ENCODE data around the gene IGDCC3. TPM values are rescaled to one million over a fixed set of nuclear protein-coding genes. Genes with fewer than 3 reads are reported as not detected.

The IGDCC3 gene
- total RNA-seq, 3 donors from 2014 or later (not counting 1 experiment from before 2014, with no cell fraction given), result not detected

- H3K4me3 Mint-ChIP-seq, result no peak overlapping the region
- DNase-seq (no peak), ATAC-seq (no peak)
- WGBS (ENCODE audit: insufficient coverage), result 97% methylated on average over 6 of the region's 7 CpGs
- Histone ChIP-seq H3K36me3 (ENCODE audit: control insufficient read depth, insufficient read depth, low read length) (no peaks in the 10 kb centered on the region), H3K27me3 (ENCODE audit: control insufficient read depth, insufficient read depth, low read length) (no peaks in the 10 kb centered on the region), H3K27ac (ENCODE audit: low read length) (no peak overlapping the region), H3K9me3 (ENCODE audit: control insufficient read depth, insufficient read depth, low read length) (no peaks in the 10 kb centered on the region), H3K4me3 (ENCODE audit: low read length) (no peak overlapping the region), H3K4me1 (ENCODE audit: control insufficient read depth, insufficient read depth, low read length) (peaks cover 20% of the 10 kb centered on the region)
- H3K27me3 Mint-ChIP-seq (ENCODE audit: low read depth in 2 of 2), result no peaks in the 10 kb centered on the region
- TF ChIP-seq CTCF (IDR thresholded peaks at IDR 0.05), result no peak
- intact Hi-C loops (cut with micrococcal nuclease), result no loop called here
- H3K9me3 Mint-ChIP-seq, result no peaks in the 10 kb centered on the region
- peaks cover 19 to 27% of the 10 kb centered on the region in 2 donors for H3K4me1 Mint-ChIP-seq
- H3K36me3 Mint-ChIP-seq, result no peaks in the 10 kb centered on the region
- H3K27ac Mint-ChIP-seq, result no peak overlapping the region
Measured at GRCh38 chr15:65289261-65289854, 88.4 kb downstream of the IGDCC3 start.

GRCh38 chr15:65287520-65287855, 90.3 kb downstream of the IGDCC3 start:
- H3K36me3 Mint-ChIP-seq, result no peaks in the 10 kb centered on the region
- intact Hi-C loops (cut with micrococcal nuclease), result loop anchor here (2.0 kb wide), 1 partner anchor 103 kb away; the partner anchor contains the start of gene CLPX
- no peak for TF ChIP-seq CTCF (IDR thresholded peaks at IDR 0.05)
- Histone ChIP-seq H3K27ac (ENCODE audit: low read length) (peak overlapping the region; percentile 79), H3K9me3 (ENCODE audit: control insufficient read depth, insufficient read depth, low read length) (no peaks in the 10 kb centered on the region), H3K27me3 (ENCODE audit: control insufficient read depth, insufficient read depth, low read length) (no peaks in the 10 kb centered on the region), H3K4me1 (ENCODE audit: control insufficient read depth, insufficient read depth, low read length) (peaks cover 20% of the 10 kb centered on the region), H3K36me3 (ENCODE audit: control insufficient read depth, insufficient read depth, low read length) (no peaks in the 10 kb centered on the region), H3K4me3 (ENCODE audit: low read length) (no peak overlapping the region)
- H3K27ac Mint-ChIP-seq, result peak overlapping the region; percentile 88 to 91
- no peak for ATAC-seq
- 82% methylated on average over 3 of the region's 3 CpGs for WGBS (ENCODE audit: insufficient coverage)
- peaks cover 31 to 32% of the 10 kb centered on the region in 2 donors for H3K4me1 Mint-ChIP-seq
- peak in 1 of 2 donors; percentile 17 for DNase-seq
- H3K27me3 Mint-ChIP-seq (ENCODE audit: low read depth in 2 of 2), result no peaks in the 10 kb centered on the region
- no peaks in the 10 kb centered on the region for H3K9me3 Mint-ChIP-seq
- H3K4me3 Mint-ChIP-seq, result peak overlapping the region; percentile 92

- Mint-ChIP-seq H3K4me3 (peak within 1 kb of the TSS; percentile 92), H3K27ac (peak within 1 kb of the TSS; percentile 88 to 91), H3K36me3 (no peaks in the 10 kb centered on the region), H3K4me1 (peaks cover 35% of the 10 kb centered on the region in 2 donors), H3K9me3 (no peaks in the 10 kb centered on the region), H3K27me3 (ENCODE audit: low read depth in 2 of 2) (no peaks in the 10 kb centered on the region)
- ATAC-seq, result peak; percentile 95 to 98 (median 95)
- TF ChIP-seq CTCF (IDR thresholded peaks at IDR 0.05), result peak; percentile 27
- intact Hi-C loops (cut with micrococcal nuclease), result loop anchor here (1.0 to 2.0 kb wide), 2 partner anchors 17 to 102 kb away; partner anchors contain the start of genes CLPX and RNU5B-1
- 2% methylated on average over 62 of the region's 62 CpGs for WGBS (ENCODE audit: insufficient coverage)
- H3K4me3 ChIP-seq (ENCODE audit: low read length), result peak within 1 kb of the TSS; percentile 86
- no peaks in the 10 kb centered on the region for H3K9me3 ChIP-seq (ENCODE audit: control insufficient read depth, insufficient read depth, low read length)
- DNase-seq, result peak; percentile 90 to 95
- H3K27me3 ChIP-seq (ENCODE audit: control insufficient read depth, insufficient read depth, low read length), result no peaks in the 10 kb centered on the region
- peaks cover 20% of the 10 kb centered on the region for H3K4me1 ChIP-seq (ENCODE audit: control insufficient read depth, insufficient read depth, low read length)
- no peaks in the 10 kb centered on the region for H3K36me3 ChIP-seq (ENCODE audit: control insufficient read depth, insufficient read depth, low read length)
- H3K27ac ChIP-seq (ENCODE audit: low read length), result peak within 1 kb of the TSS; percentile 85
Measured at GRCh38 chr15:65286704-65287519, 90.9 kb downstream of the IGDCC3 start, which contains the start of gene PARP16. PARP16 (minus strand) TSS chr15:65286883; CDS start chr15:65286426, 457 bp downstream.

Measured in natural killer cell (primary cell).